ENCODE measurements around the gene ROR1. TPM values are rescaled to one million over a fixed set of nuclear protein-coding genes. Genes with fewer than 3 reads are reported as not detected.

Gene ROR1
- total RNA-seq, 4 donors from 2014 or later, result 8.8 to 30.4 (median 14.1) TPM

DNA sequence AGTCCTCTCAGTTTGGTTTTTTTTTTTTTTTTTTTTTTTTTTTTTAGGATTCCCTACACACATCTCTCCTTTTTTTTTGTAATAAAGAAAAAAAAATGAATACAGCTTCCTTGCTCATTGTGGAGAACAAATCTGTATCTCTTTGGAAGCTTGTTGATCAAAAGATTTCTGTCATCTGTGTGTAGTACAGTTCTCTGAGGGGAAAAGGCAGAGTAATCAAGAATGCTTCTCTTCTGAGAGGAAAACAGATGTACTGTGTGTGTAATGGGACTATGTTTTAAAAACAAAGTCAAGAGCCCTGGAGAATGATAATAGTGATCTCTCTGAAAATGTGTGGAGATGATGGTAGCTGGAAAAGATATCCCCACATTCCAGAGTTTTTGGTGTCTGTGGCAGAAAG lies 16.5 kb upstream of the ROR1 start:
- no peak for DNase-seq (ENCODE audit: low spot score)
- TF ChIP-seq CTCF (IDR thresholded peaks at IDR 0.05), result no peak

GRCh38 chr1:63758791-63759190 lies 15.0 kb upstream of the ROR1 start:
- no peak for TF ChIP-seq CTCF (IDR thresholded peaks at IDR 0.05)

More for the DNA sequence above, 16.5 kb upstream of the ROR1 start:
- ATAC-seq (ENCODE audit: low FRiP score), result no peak

GRCh38 chr1:63759778-63760177 lies 14.0 kb upstream of the ROR1 start:
- no peak for TF ChIP-seq CTCF (IDR thresholded peaks at IDR 0.05)
- DNase-seq (ENCODE audit: low spot score) (no peak), ATAC-seq (ENCODE audit: low FRiP score) (no peak)

More at GRCh38 chr1:63758791-63759190, 15.0 kb upstream of the ROR1 start:
- DNase-seq (ENCODE audit: low spot score) (no peak), ATAC-seq (ENCODE audit: low FRiP score) (no peak)

GRCh38 chr1:63770381-63770780 lies 3.4 kb upstream of the ROR1 start:
- ATAC-seq (ENCODE audit: low FRiP score) (no peak), DNase-seq (ENCODE audit: low spot score) (no peak)
- no peak for TF ChIP-seq CTCF (IDR thresholded peaks at IDR 0.05)

- DNase-seq (ENCODE audit: low spot score), result no peak
- ATAC-seq (ENCODE audit: low FRiP score), result no peak
- TF ChIP-seq CTCF (IDR thresholded peaks at IDR 0.05), result no peak
Measured at GRCh38 chr1:63772201-63772600, 1.6 kb upstream of the ROR1 start.

DNA sequence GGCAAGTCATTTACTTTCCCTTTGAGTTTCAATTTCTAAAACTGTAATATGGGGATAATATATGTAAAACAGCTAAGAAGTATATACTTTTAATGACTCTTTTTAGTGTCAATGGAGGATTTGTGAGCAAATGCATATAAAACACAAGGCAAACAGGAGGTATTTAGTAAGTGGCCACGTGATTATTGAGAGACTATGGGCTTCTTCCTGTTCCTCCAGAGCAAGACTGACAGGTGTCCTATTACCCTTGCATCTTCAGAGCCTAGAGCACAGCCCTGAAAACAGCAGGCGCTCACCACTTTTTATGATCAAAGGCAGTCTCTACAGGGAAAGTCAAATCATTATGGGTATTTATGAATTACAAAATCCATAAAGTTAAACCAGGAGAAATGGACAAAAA lies 941 bp upstream of the ROR1 start:
- ATAC-seq (ENCODE audit: low FRiP score) (no peak), DNase-seq (ENCODE audit: low spot score) (no peak)
- no peak for TF ChIP-seq CTCF (IDR thresholded peaks at IDR 0.05)

DNA sequence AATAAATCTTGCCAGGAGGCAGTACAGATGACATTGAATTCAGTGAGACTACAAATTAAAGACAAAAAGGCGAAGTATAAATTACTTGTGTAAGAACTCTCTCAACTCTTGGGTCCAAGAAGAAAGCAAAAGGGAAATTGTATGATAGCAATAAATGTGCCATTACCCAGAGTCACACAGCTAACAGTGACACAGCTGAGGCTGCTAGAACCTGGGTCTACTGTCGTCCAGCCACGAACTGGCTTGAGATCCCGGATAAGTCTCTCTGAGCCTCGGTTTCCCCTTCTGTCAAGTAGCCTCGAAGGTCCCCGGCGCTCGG lies 362 bp upstream of the ROR1 start:
- no peak for TF ChIP-seq CTCF (IDR thresholded peaks at IDR 0.05)
- ATAC-seq (ENCODE audit: low FRiP score), result no peak
- DNase-seq (ENCODE audit: low spot score), result no peak

Measured in omental fat pad (tissue), 4 donors.